Neuronal stem cell (in vitro differentiated cells): ENCODE data around the gene CTAG1A.

ENCODE experiments used
- DNase-seq: peaks from one replicate; pipeline ENCODE4 v3.0.0-alpha.2; 2013; ENCODE audit warnings: low spot score
- H2AFZ ChIP-seq: one replicate; pipeline ENCODE4 v1.6.1; 2013; ENCODE audit warnings: mild to moderate bottlenecking, low read length, inconsistent platforms
- H2AK5ac ChIP-seq: 2 replicates; pipeline ENCODE4 v1.6.1; 2013; ENCODE audit warnings: low read depth, mild to moderate bottlenecking, inconsistent platforms, low read length, moderate library complexity, mixed read lengths
- H2BK120ac ChIP-seq: 2 replicates; pipeline ENCODE4 v1.6.1; 2013; ENCODE audit warnings: low read depth, mild to moderate bottlenecking, inconsistent platforms, low read length, moderate library complexity, mixed read lengths
- H2BK12ac ChIP-seq: one replicate; pipeline ENCODE4 v1.6.1; 2013; ENCODE audit warnings: low read length, inconsistent platforms
- H2BK15ac ChIP-seq: 2 replicates; pipeline ENCODE4 v1.6.1; 2013; ENCODE audit warnings: mild to moderate bottlenecking, low read length, inconsistent platforms, mixed read lengths
- H2BK5ac ChIP-seq: one replicate; pipeline ENCODE4 v1.6.1; 2013; ENCODE audit warnings: inconsistent platforms, mild to moderate bottlenecking, low read length, moderate library complexity
- H3K14ac ChIP-seq: one replicate; pipeline ENCODE4 v1.6.1; 2013; ENCODE audit warnings: low read length, inconsistent platforms
- H3K18ac ChIP-seq: 2 replicates; pipeline ENCODE4 v1.6.1; 2013; ENCODE audit warnings: low read length, inconsistent platforms
- H3K23ac ChIP-seq: 2 replicates; pipeline ENCODE4 v1.6.1; 2013; ENCODE audit warnings: low read depth, mild to moderate bottlenecking, mixed read lengths, low read length, inconsistent platforms; ENCODE audit not compliant: poor library complexity
- H3K27ac ChIP-seq: replicated peaks from 3 replicates; pipeline ENCODE4 v1.5.1; 2013; ENCODE audit warnings: low read length, inconsistent platforms
- H3K27me3 ChIP-seq, 3 experiments: 2 replicates each; pipeline ENCODE4 v1.6.1; 2013; ENCODE audit warnings: low read length in 3 of 3, mild to moderate bottlenecking in 2 of 3, inconsistent platforms in 1 of 3, low read depth in 1 of 3, mixed read lengths in 1 of 3, moderate library complexity in 1 of 3; ENCODE audit not compliant: control insufficient read depth in 3 of 3, insufficient read depth in 3 of 3
- H3K36me3 ChIP-seq, 2 donors: replicated peaks in 1 of 2; 2 replicates each; pipeline ENCODE4 v1.6.1; 2013; ENCODE audit warnings: low read length in 2 of 2; ENCODE audit not compliant: control insufficient read depth in 2 of 2, insufficient read depth in 2 of 2
- H3K4ac ChIP-seq: 2 replicates; pipeline ENCODE4 v1.6.1; 2013; ENCODE audit warnings: inconsistent platforms, mild to moderate bottlenecking, low read length, moderate library complexity
- H3K4me1 ChIP-seq, 2 donors: 1 replicate in 1 of 2; 2 replicates in 1 of 2; pipeline ENCODE4 v1.6.1; 2013; ENCODE audit warnings: low read length in 2 of 2, low read depth in 1 of 2; ENCODE audit not compliant: control insufficient read depth in 2 of 2, insufficient read depth in 1 of 2
- H3K4me2 ChIP-seq: one replicate; pipeline ENCODE4 v1.6.1; 2013; ENCODE audit warnings: mild to moderate bottlenecking, low read length, inconsistent platforms; ENCODE audit not compliant: insufficient read depth, poor library complexity, severe bottlenecking
- H3K4me3 ChIP-seq, 2 donors: 2 replicates each; pipeline ENCODE4 v1.5.1; 2013; ENCODE audit warnings: low read length in 2 of 2, mild to moderate bottlenecking in 2 of 2, inconsistent platforms in 1 of 2, moderate library complexity in 1 of 2
- H3K79me1 ChIP-seq: one replicate; pipeline ENCODE4 v1.6.1; 2013; ENCODE audit warnings: low read depth, mild to moderate bottlenecking, inconsistent platforms, low read length, moderate library complexity
- H3K9ac ChIP-seq: one replicate; pipeline ENCODE4 v1.6.1; 2013; ENCODE audit warnings: mild to moderate bottlenecking, low read depth, low read length, inconsistent platforms; ENCODE audit not compliant: poor library complexity
- H3K9me3 ChIP-seq, 2 donors: replicated peaks in 1 of 2; 2 replicates each; pipeline versions ENCODE3 to v1.6.1; 2013; ENCODE audit warnings: low read length in 2 of 2, mild to moderate bottlenecking in 2 of 2, inconsistent platforms in 1 of 2, low read depth in 1 of 2, mixed read lengths in 1 of 2, moderate library complexity in 1 of 2; ENCODE audit not compliant: control insufficient read depth in 2 of 2, insufficient read depth in 1 of 2
- H4K8ac ChIP-seq: one replicate; pipeline ENCODE4 v1.6.1; 2013; ENCODE audit warnings: low read depth, mild to moderate bottlenecking, inconsistent platforms, low read length, moderate library complexity
- H4K91ac ChIP-seq: one replicate; pipeline ENCODE4 v1.6.1; 2013; ENCODE audit warnings: low read length, low read depth, mild to moderate bottlenecking, inconsistent platforms; ENCODE audit not compliant: poor library complexity
- WGBS, 2 donors: extraction: QIAGEN DNeasy Blood & Tissue Kit; methylation state at CpG; one replicate each; pipeline ENCODE4 v1.1.7; 2013; ENCODE audit warnings: missing lambda C conversion rate in 2 of 2, mixed read lengths in 1 of 2; ENCODE audit not compliant: insufficient read length in 2 of 2, insufficient replicate concordance in 1 of 2; ENCODE audit errors: extremely low coverage in 2 of 2; 5-methylcytosine and 5-hydroxymethylcytosine counted together

CTAG1A gene

DNA sequence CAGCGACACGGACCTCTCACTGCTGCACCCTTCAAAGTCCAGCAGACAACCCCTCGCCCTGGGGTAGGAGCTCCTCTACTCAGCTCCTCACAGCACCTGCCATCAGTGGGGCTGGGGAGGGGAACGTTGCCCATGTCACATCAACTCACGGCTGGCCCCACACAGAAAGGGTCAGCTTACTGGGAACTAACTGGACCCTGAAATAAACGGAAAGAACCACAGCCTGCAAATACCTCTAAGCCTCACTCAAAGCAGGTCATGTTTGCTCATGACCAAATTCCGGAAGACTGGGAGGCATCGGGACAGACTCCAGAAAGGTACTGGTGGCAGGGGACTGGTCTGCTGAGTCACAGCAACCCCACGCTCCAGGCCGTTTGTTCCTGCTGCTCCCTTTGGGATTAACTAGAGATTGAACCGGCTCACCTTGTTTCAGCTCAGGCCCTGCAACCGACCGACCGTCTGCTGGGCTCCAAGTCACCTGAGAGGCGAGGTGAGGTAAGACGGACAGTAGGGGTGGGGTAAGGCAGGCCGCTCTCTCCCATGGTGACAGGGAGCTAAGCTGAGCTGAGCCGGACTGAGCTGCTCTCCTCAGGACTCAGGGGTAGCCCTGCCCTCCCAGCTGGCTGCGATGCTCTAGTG lies 43.9 kb upstream of the CTAG1A start:
- Histone ChIP-seq H3K36me3 (peaks cover 6 to 42% of the 10 kb centered on the region in 2 donors), H3K79me1 (no peaks in the 10 kb centered on the region), H3K4me3 (no peak overlapping the region), H4K91ac (no peak overlapping the region), H2BK12ac (no peak overlapping the region), H3K27me3 (peaks cover 0 to 3% (median 0%) of the 10 kb centered on the region in 3 experiments), H2BK15ac (no peak overlapping the region), H3K4ac (no peak overlapping the region), H2AFZ (no peak overlapping the region), H3K18ac (no peak overlapping the region), H2BK5ac (no peak overlapping the region), H3K4me2 (no peak overlapping the region), H3K9me3 (no peaks in the 10 kb centered on the region), H2AK5ac (no peak overlapping the region), H3K14ac (no peak overlapping the region), H3K9ac (no peak overlapping the region), H3K23ac (no peak overlapping the region), H3K27ac (no peak overlapping the region), H3K4me1 (peaks cover under 1 to 2% of the 10 kb centered on the region in 2 donors), H4K8ac (no peak overlapping the region), H2BK120ac (no peak overlapping the region)
- WGBS, 2 donors: no CpG with 5 or more reads among the region's 19 CpGs
- DNase-seq: no peak

DNA sequence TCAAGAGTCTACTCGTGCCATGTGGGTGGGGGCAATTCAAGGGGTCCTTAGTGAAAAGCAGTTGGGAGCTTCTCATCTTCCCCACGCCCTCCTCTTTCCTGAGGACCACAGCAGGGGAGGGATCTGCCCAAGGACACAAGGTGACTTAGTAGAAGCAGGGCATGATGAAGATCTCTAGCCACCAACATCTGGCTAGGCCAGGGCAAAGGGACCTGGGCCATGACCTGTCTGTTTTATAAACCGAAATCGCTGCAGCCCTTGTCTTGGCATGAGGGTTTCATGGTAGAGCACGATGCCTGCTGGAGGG lies 43.4 kb upstream of the CTAG1A start:
- Histone ChIP-seq H3K4ac (no peak overlapping the region), H3K9me3 (no peaks in the 10 kb centered on the region), H2BK5ac (no peak overlapping the region), H3K4me3 (no peak overlapping the region), H3K23ac (no peak overlapping the region), H4K91ac (no peak overlapping the region), H3K9ac (no peak overlapping the region), H2BK15ac (no peak overlapping the region), H3K18ac (no peak overlapping the region), H2AFZ (no peak overlapping the region), H4K8ac (no peak overlapping the region), H2BK12ac (no peak overlapping the region), H3K79me1 (no peaks in the 10 kb centered on the region), H3K27ac (no peak overlapping the region), H2AK5ac (no peak overlapping the region), H3K27me3 (peaks cover 0 to 3% (median 0%) of the 10 kb centered on the region in 3 experiments), H3K4me1 (peaks cover 2 to 4% of the 10 kb centered on the region in 2 donors), H3K14ac (no peak overlapping the region), H3K36me3 (peaks cover 6 to 40% of the 10 kb centered on the region in 2 donors), H3K4me2 (no peak overlapping the region), H2BK120ac (no peak overlapping the region)
- WGBS, 2 donors: no CpG with 5 or more reads among the region's 5 CpGs
- no peak for DNase-seq

DNA sequence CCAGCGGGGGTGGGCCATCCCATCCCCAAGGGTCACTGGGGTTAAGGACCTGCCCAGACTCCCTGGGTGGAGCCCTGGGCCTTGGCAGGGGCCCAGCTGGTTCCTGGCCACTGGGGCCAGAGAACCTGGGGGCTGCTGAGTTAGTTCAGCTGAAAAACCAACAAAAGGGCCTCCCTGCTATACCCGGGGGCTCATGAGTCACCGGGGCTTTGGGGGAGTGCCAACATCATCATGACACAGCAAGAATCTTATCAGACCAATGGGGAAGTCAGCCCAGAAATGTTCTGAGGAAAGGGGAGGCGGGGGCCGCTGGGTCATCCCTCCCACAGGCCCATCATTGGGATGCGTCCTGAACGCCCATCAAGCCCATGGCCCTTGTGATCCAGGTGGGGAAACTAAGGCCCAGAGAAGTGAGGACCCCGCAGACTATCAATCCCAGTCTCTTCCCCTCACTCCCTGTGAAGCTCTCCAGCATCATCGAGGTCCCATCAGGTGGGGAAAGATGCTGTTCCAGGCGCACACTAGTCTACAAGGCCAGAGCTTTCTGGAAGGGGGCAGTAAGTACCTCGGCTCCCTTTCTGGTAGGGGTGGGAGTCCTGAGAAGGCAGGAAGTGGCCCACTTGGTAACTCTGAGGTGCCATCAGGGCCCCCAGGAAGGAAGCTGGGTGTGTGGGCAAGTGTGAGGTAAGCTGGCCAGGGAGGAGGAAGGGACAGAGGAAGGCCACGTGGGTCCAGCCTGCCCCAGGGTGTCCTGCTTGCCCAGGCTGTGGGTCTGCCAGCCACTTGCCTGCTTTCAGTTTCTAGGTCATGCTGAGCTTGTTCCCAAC lies 42.8 kb upstream of the CTAG1A start:
- H2AK5ac ChIP-seq: no peak overlapping the region
- H3K36me3 ChIP-seq: peaks cover 6 to 40% of the 10 kb centered on the region in 2 donors
- no peak overlapping the region for H2BK15ac ChIP-seq
- no peak overlapping the region for H3K4me2 ChIP-seq
- no peak overlapping the region for H4K8ac ChIP-seq
- no peak for DNase-seq
- no CpG with 5 or more reads among the region's 12 CpGs for WGBS, 2 donors
- no peak overlapping the region for H2BK120ac ChIP-seq
- no peak overlapping the region for H3K18ac ChIP-seq
- peaks cover 2 to 4% of the 10 kb centered on the region in 2 donors for H3K4me1 ChIP-seq
- no peaks in the 10 kb centered on the region for H3K79me1 ChIP-seq
- H3K4ac ChIP-seq: no peak overlapping the region
- no peak overlapping the region for H3K4me3 ChIP-seq
- no peak overlapping the region for H2AFZ ChIP-seq
- no peak overlapping the region for H2BK12ac ChIP-seq
- H3K23ac ChIP-seq: no peak overlapping the region
- no peaks in the 10 kb centered on the region for H3K9me3 ChIP-seq
- H2BK5ac ChIP-seq: no peak overlapping the region
- H3K14ac ChIP-seq: no peak overlapping the region
- H3K27ac ChIP-seq: no peak overlapping the region
- H4K91ac ChIP-seq: no peak overlapping the region
- H3K9ac ChIP-seq: no peak overlapping the region
- peaks cover 0 to 3% (median 0%) of the 10 kb centered on the region in 3 experiments for H3K27me3 ChIP-seq

DNA sequence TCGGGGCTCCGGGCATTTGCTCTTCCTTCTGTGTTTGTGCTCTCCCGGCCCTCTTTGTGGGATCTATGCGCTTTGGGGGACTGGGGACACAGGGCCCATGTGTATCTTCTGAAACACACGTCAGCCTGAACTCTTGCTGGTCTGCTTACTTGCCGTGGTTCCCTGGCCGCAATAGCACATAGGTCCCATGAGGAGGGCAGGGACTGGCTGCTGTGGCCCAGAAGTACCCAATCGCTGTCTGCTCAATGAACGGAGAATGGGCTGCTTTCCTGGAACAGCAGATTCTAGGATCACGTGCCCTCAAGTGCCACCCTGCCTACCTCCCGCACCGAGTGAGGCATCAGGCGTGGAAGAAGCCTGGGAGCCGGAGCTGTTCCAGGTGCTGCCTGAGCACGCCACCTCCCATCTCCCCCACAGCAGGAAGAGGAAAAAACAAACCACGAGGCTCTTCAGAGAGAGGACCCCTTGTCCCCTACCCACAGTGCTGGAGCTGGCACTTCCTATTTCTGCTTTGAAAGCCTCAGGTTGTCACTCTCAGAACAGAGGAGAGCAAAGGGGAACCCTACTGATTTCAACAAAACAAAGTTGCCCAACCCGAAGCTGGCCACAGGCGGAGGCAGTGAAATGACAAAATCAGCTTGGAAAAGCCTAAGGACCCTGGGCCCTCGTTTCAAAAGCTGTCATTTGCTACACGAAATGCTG lies 42.1 kb upstream of the CTAG1A start:
- H3K4me2 ChIP-seq: no peak overlapping the region
- H4K91ac ChIP-seq: no peak overlapping the region
- peaks cover 2 to 4% of the 10 kb centered on the region in 2 donors for H3K4me1 ChIP-seq
- no peak overlapping the region for H2AFZ ChIP-seq
- no peak overlapping the region for H2BK15ac ChIP-seq
- H2AK5ac ChIP-seq: no peak overlapping the region
- H3K9me3 ChIP-seq: no peaks in the 10 kb centered on the region
- H3K4me3 ChIP-seq: no peak overlapping the region
- H2BK5ac ChIP-seq: no peak overlapping the region
- H3K23ac ChIP-seq: no peak overlapping the region
- no peaks in the 10 kb centered on the region for H3K79me1 ChIP-seq
- no peak overlapping the region for H3K27ac ChIP-seq
- DNase-seq: no peak
- no peak overlapping the region for H3K18ac ChIP-seq
- H2BK12ac ChIP-seq: no peak overlapping the region
- peaks cover 6 to 40% of the 10 kb centered on the region in 2 donors for H3K36me3 ChIP-seq
- H3K27me3 ChIP-seq: peaks cover 0 to 3% (median 0%) of the 10 kb centered on the region in 3 experiments
- H3K4ac ChIP-seq: no peak overlapping the region
- H3K9ac ChIP-seq: no peak overlapping the region
- no CpG with 5 or more reads among the region's 20 CpGs for WGBS, 2 donors
- H2BK120ac ChIP-seq: no peak overlapping the region
- H3K14ac ChIP-seq: no peak overlapping the region
- H4K8ac ChIP-seq: no peak overlapping the region
